BJ (cell line): ENCODE results near the gene KIF26B. TPM values are rescaled to one million over a fixed set of nuclear protein-coding genes. Genes with fewer than 3 reads are reported as not detected.

Experiments used
- CTCF ChIA-PET: fragments of 350-600 bp; formaldehyde crosslinking; extraction: SDS; loops from one replicate; lab custom pipeline; 2021; ENCODE audit warnings: antibody characterized with exemption, inconsistent platforms; lab: Yijun Ruan, JAX
- POLR2A ChIA-PET: fragments of 300-600 bp; sonication (Branson Sonifier 250); formaldehyde crosslinking; extraction: SDS; loops from one replicate; lab custom pipeline; 2021; ENCODE audit warnings: antibody characterized with exemption; lab: Charles Lee
- DNase-seq: peaks from one replicate; pipeline ENCODE4 v3.0.0-alpha.2; 2011; ENCODE audit warnings: low read depth
- H3K27me3 ChIP-seq: 2 replicates; pipeline ENCODE4 v1.6.0; 2011; ENCODE audit warnings: low read length; ENCODE audit not compliant: control insufficient read depth, insufficient read depth
- H3K36me3 ChIP-seq: 2 replicates; pipeline ENCODE4 v1.5.1; 2011; ENCODE audit warnings: low read length; ENCODE audit not compliant: control insufficient read depth, insufficient read depth
- H3K4me3 ChIP-seq: 2 replicates; pipeline ENCODE4 v1.5.1; 2011; ENCODE audit warnings: low read depth, mild to moderate bottlenecking, control low read depth, low read length
- CTCF ChIP-seq: IDR thresholded peaks from 2 replicates; pipeline ENCODE4 v1.5.1; 2011; ENCODE audit warnings: low read depth, mild to moderate bottlenecking, control low read depth, inconsistent platforms, low read length, moderate library complexity; ENCODE audit not compliant: insufficient read depth
- polyA plus RNA-seq: library from polyadenylated mRNA; depleted of rRNA; stranded (reverse); fragments of >200 nt; gene quantifications from 2 replicates; pipeline ENCODE4 v1.2.3, GENCODE V29; 2011

Gene KIF26B
- polyA plus RNA-seq, 1 experiment, result 2.8 TPM

- no peaks in the 10 kb centered on the region for H3K27me3 ChIP-seq
- POLR2A ChIA-PET, result no interaction called here
- CTCF ChIA-PET, result no interaction called here
- no peak for TF ChIP-seq CTCF
- no peak for DNase-seq
- H3K4me3 ChIP-seq, result no peak overlapping the region
- H3K36me3 ChIP-seq, result peaks cover 24% of the 10 kb centered on the region
Measured at GRCh38 chr1:245686006-245686405, 531.2 kb downstream of the KIF26B start.

- no peak for TF ChIP-seq CTCF
- CTCF ChIA-PET, result no interaction called here
- Histone ChIP-seq H3K36me3 (peaks cover 24% of the 10 kb centered on the region), H3K4me3 (no peak overlapping the region), H3K27me3 (no peaks in the 10 kb centered on the region)
- POLR2A ChIA-PET, result no interaction called here
- no peak for DNase-seq
Measured at GRCh38 chr1:245686446-245687030, 531.8 kb downstream of the KIF26B start.

GRCh38 chr1:245687152-245687635 is 532.4 kb downstream of the KIF26B start:
- ChIA-PET POLR2A (no interaction called here), CTCF (no interaction called here)
- Histone ChIP-seq H3K36me3 (peaks cover 24% of the 10 kb centered on the region), H3K27me3 (no peaks in the 10 kb centered on the region), H3K4me3 (no peak overlapping the region)
- no peak for DNase-seq
- no peak for TF ChIP-seq CTCF

DNA sequence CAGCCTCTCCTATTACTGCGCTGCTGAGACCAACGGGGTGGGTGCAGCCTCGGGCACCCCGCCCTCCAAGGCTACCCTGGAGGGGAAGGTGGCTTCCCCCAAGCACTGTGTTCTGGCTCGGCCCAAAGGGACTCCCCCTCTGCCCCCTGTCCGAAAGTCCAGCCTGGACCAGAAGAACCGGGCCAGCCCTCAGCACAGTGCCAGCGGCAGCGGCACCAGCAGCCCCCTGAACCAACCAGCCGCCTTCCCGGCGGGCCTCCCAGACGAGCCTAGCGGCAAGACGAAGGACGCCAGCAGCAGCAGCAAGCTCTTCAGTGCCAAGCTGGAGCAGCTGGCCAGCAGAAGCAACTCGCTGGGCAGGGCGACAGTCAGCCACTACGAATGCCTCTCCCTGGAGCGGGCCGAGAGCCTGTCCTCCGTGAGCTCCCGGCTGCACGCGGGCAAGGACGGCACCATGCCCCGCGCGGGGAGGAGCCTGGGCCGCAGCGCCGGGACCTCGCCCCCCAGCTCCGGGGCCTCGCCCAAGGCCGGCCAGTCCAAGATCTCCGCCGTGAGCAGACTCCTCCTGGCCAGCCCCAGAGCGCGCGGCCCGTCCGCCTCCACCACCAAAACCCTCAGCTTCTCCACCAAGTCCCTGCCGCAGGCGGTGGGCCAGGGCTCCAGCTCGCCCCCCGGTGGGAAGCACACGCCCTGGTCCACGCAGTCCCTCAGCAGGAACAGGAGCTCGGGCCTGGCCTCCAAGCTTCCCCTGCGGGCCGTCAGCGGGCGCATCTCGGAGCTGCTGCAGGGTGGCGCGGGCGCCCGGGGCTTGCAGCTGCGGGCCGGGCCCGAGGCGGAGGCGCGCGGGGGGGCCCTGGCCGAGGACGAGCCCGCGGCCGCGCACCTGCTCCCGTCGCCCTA is 533.1 kb downstream of the KIF26B start:
- ChIA-PET CTCF (no interaction called here), POLR2A (no interaction called here)
- peaks cover 26% of the 10 kb centered on the region for H3K36me3 ChIP-seq
- no peaks in the 10 kb centered on the region for H3K27me3 ChIP-seq
- H3K4me3 ChIP-seq, result no peak overlapping the region
- no peak for DNase-seq
- TF ChIP-seq CTCF, result peak; percentile 21; the same call in 1 of the 2 replicates
